ENCODE measurements around the gene RBBP4. TPM values are rescaled to one million over a fixed set of nuclear protein-coding genes. Genes with fewer than 3 reads are reported as not detected.

Gene RBBP4
- total and polyA plus RNA-seq, 2 donors (not counting 1 experiment from before 2014, with no cell fraction given): 69.9 to 204 TPM

DNA sequence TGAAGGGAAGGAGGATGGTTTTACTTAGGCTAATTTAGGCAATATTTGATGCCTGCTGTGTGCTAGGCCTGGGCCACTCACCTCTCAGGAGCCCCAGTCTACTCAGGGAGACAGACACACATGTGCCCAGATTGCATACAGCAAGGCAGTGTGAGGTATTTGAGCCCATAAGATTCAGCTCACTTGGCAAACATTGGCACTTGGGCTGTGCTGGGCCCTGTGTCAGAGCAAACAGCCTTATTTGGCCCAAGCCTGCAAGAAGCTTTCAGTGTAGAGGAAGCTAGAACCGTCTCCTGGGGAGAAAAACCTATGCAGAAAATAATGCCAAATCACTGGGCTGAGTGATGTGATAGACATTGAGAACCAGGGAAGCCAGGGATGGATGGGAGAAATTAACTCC lies 55.5 kb downstream of the RBBP4 start:
- H2AFZ ChIP-seq (ENCODE audit: insufficient read depth, low read depth, low read length, poor library complexity, severe bottlenecking): no peak overlapping the region
- H3K4me2 ChIP-seq (replicated peaks; ENCODE audit: low read depth, low read length, poor library complexity, severe bottlenecking): no peak overlapping the region
- H3K4me3 ChIP-seq (ENCODE audit: control extremely low read depth in 1 of 5, extremely low read depth in 1 of 5, insufficient read depth in 1 of 5, low read depth in 2 of 5, low read length in 4 of 5): no peak overlapping the region
- H4K20me1 ChIP-seq (ENCODE audit: control insufficient read depth, insufficient read depth, low read length, poor library complexity, severe bottlenecking): no peaks in the 10 kb centered on the region
- TF ChIP-seq CTCF (IDR thresholded peaks at IDR 0.05) (no peak), EZH2 (IDR thresholded peaks at IDR 0.05; ENCODE audit: borderline replicate concordance, insufficient read depth, low read depth, low read length, poor library complexity, severe bottlenecking) (no peak)
- no peaks in the 10 kb centered on the region for H3K79me2 ChIP-seq (ENCODE audit: control insufficient read depth, insufficient read depth, low read length)
- Mint-ChIP-seq H3K4me1 (peaks cover 17% of the 10 kb centered on the region), H3K9me3 (ENCODE audit: insufficient read depth) (no peaks in the 10 kb centered on the region), H3K27me3 (peaks cover 35% of the 10 kb centered on the region), H3K27ac (no peak overlapping the region), H3K4me3 (no peak overlapping the region)
- ChIA-PET POLR2A (no interaction called here), CTCF (interaction anchor here (1.2 to 1.6 kb wide), 2 partner anchors 10 to 166 kb away, joined by 3 to 4 read pairs; no protein-coding TSS in a partner anchor)
- H3K36me3 ChIP-seq (replicated peaks in 1 of 2; ENCODE audit: control extremely low read depth in 1 of 2, control insufficient read depth in 1 of 2, extremely low read depth in 1 of 2, insufficient read depth in 2 of 2, low read length in 1 of 2): no peaks in the 10 kb centered on the region
- no peaks in the 10 kb centered on the region for H3K9me3 ChIP-seq (ENCODE audit: control extremely low read depth in 1 of 3, control insufficient read depth in 2 of 3, insufficient read depth in 1 of 3, low read length in 2 of 3)
- intact Hi-C loops (cut with micrococcal nuclease): no loop called here
- no peak for ATAC-seq (ENCODE audit: low read depth)
- WGBS (ENCODE audit: insufficient coverage): 70% methylated on average over 1 of the region's 1 CpG
- peaks cover 0 to 38% (median 18%) of the 10 kb centered on the region in 4 experiments for H3K27me3 ChIP-seq (replicated peaks in 1 of 4; ENCODE audit: control extremely low read depth in 1 of 4, control insufficient read depth in 3 of 4, insufficient read depth in 4 of 4, low read length in 3 of 4)
- no peak overlapping the region for H3K9ac ChIP-seq (ENCODE audit: low read length)
- no peak overlapping the region for H3K27ac ChIP-seq (ENCODE audit: low read length in 2 of 2)
- DNase-seq: no peak
- peaks cover 13 to 19% of the 10 kb centered on the region in 2 donors for H3K4me1 ChIP-seq (ENCODE audit: control insufficient read depth in 2 of 2, insufficient read depth in 2 of 2, low read length in 2 of 2)

DNA sequence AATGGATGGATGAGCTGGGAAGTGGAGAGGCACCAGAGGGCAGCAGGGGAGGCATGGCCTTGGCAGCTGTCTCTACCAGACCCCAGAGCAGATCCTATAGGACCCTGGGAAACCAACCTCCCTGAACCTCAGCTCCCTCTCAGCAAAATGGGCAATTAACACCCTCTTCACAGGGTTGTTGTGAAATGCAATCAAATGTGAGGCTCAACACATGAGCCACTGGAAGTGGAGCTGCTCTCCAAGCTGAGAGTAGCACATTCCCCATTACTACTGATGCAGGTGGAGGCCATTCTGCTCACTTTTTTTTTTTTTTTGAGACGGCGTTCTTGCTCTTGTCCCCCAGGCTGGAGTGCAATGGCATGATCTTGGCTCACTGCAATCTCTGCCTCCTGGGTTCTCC lies 58.1 kb downstream of the RBBP4 start:
- WGBS (ENCODE audit: insufficient coverage): no CpG with 5 or more reads among the region's 2 CpGs
- intact Hi-C loops (cut with micrococcal nuclease): no loop called here
- H3K36me3 ChIP-seq (replicated peaks in 1 of 2; ENCODE audit: control extremely low read depth in 1 of 2, control insufficient read depth in 1 of 2, extremely low read depth in 1 of 2, insufficient read depth in 2 of 2, low read length in 1 of 2): no peaks in the 10 kb centered on the region
- no peak overlapping the region for H3K4me2 ChIP-seq (replicated peaks; ENCODE audit: low read depth, low read length, poor library complexity, severe bottlenecking)
- peaks cover 7% of the 10 kb centered on the region for H3K4me1 Mint-ChIP-seq
- ATAC-seq (ENCODE audit: low read depth): no peak
- peaks cover 0 to 17% (median 5%) of the 10 kb centered on the region in 4 experiments for H3K27me3 ChIP-seq (replicated peaks in 1 of 4; ENCODE audit: control extremely low read depth in 1 of 4, control insufficient read depth in 3 of 4, insufficient read depth in 4 of 4, low read length in 3 of 4)
- H3K27ac Mint-ChIP-seq: no peak overlapping the region
- no peak for DNase-seq
- POLR2A ChIA-PET: no interaction called here
- no peaks in the 10 kb centered on the region for H3K9me3 Mint-ChIP-seq (ENCODE audit: insufficient read depth)
- H3K79me2 ChIP-seq (ENCODE audit: control insufficient read depth, insufficient read depth, low read length): no peaks in the 10 kb centered on the region
- H3K4me3 ChIP-seq (ENCODE audit: control extremely low read depth in 1 of 5, extremely low read depth in 1 of 5, insufficient read depth in 1 of 5, low read depth in 2 of 5, low read length in 4 of 5): no peak overlapping the region
- peaks cover 22% of the 10 kb centered on the region for H3K27me3 Mint-ChIP-seq
- no peak overlapping the region for H3K27ac ChIP-seq (ENCODE audit: low read length in 2 of 2)
- H3K4me3 Mint-ChIP-seq: no peak overlapping the region
- no peaks in the 10 kb centered on the region for H3K9me3 ChIP-seq (ENCODE audit: control extremely low read depth in 1 of 3, control insufficient read depth in 2 of 3, insufficient read depth in 1 of 3, low read length in 2 of 3)
- no peak overlapping the region for H3K9ac ChIP-seq (ENCODE audit: low read length)
- CTCF ChIA-PET: interaction anchor here (0.7 to 1.3 kb wide), 4 partner anchors 11 to 374 kb away, joined by 3 to 5 read pairs (median 4); no protein-coding TSS in a partner anchor
- H2AFZ ChIP-seq (ENCODE audit: insufficient read depth, low read depth, low read length, poor library complexity, severe bottlenecking): no peak overlapping the region
- peaks cover 7% of the 10 kb centered on the region in 2 donors for H3K4me1 ChIP-seq (ENCODE audit: control insufficient read depth in 2 of 2, insufficient read depth in 2 of 2, low read length in 2 of 2)
- TF ChIP-seq EZH2 (IDR thresholded peaks at IDR 0.05; ENCODE audit: borderline replicate concordance, insufficient read depth, low read depth, low read length, poor library complexity, severe bottlenecking) (no peak), CTCF (IDR thresholded peaks at IDR 0.05) (no peak)
- H4K20me1 ChIP-seq (ENCODE audit: control insufficient read depth, insufficient read depth, low read length, poor library complexity, severe bottlenecking): no peaks in the 10 kb centered on the region

Data from B cell (primary cell).